G401 (cell line): ENCODE measurements around the gene THOC5. TPM values are rescaled to one million over a fixed set of nuclear protein-coding genes. Genes with fewer than 3 reads are reported as not detected.

Experiments
- total RNA-seq: library from RNA; depleted of rRNA; stranded (reverse); fragments of >200 nt; shearing (Covaris generic); gene quantifications from 2 replicates; pipeline ENCODE4 v1.2.3, GENCODE V29; 2014; rRNA removed

The THOC5 gene
- total RNA-seq, 1 experiment from 2014 or later: 62.6 TPM

Other genes with a start within 250 kb of the THOC5 start
- 13.2 and 26.3 TPM in 2 replicates for gene GAS2L1, start 247.1 kb downstream of the THOC5 start, total RNA-seq
- 3.0 and 9.6 TPM in 2 replicates for gene RASL10A, start 238.1 kb downstream of the THOC5 start, total RNA-seq
- gene AP1B1, start 165.2 kb downstream of the THOC5 start, total RNA-seq: 70.0 and 88.7 TPM in 2 replicates
- gene RFPL1, start 115.2 kb downstream of the THOC5 start, total RNA-seq: not detected in 2 replicates
- 11.6 and 14.3 TPM in 2 replicates for gene NEFH, start 73.5 kb downstream of the THOC5 start, total RNA-seq
- gene NIPSNAP1, start 27.4 kb upstream of the THOC5 start, total RNA-seq: 187 and 209 TPM in 2 replicates
- gene NF2, start 49.9 kb upstream of the THOC5 start, total RNA-seq: 54.7 and 77.1 TPM in 2 replicates
- gene CABP7, start 166.2 kb upstream of the THOC5 start, total RNA-seq: 1.5 and 2.8 TPM in 2 replicates
- gene ZMAT5, start 213.2 kb upstream of the THOC5 start, total RNA-seq: 28.7 and 30.0 TPM in 2 replicates
- gene UQCR10, start 213.6 kb upstream of the THOC5 start, total RNA-seq: 114 and 138 TPM in 2 replicates